Measurements from ENCODE around the gene CAPSL. TPM values are rescaled to one million over a fixed set of nuclear protein-coding genes. Genes with fewer than 3 reads are reported as not detected.

The CAPSL gene
- total RNA-seq, 4 donors from 2014 or later: not detected

DNA sequence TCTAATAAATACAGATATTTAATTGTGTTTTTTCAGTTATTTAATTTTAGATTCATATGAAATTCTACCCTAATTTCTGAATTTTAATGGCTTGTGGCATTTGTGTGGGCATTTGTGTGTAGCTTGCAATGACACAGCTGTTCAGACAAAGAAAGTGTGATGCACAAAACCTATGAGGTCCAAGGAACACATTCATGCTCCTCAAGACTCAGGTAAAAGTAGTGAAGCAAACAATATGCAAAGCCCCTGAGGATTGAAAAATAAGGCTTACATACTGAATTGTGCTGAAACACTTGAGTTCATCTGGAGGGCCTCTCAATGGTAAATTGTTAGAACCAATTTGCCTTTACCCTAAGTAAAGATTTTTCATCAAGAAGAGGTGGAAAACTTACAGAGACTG lies 53.6 kb downstream of the CAPSL start:
- Histone ChIP-seq H3K36me3 (no peaks in the 10 kb centered on the region), H3K27me3 (no peaks in the 10 kb centered on the region), H3K27ac (no peak overlapping the region), H3K4me1 (no peaks in the 10 kb centered on the region), H3K9me3 (no peaks in the 10 kb centered on the region), H3K4me3 (no peak overlapping the region)
- TF ChIP-seq, protein P1, sequence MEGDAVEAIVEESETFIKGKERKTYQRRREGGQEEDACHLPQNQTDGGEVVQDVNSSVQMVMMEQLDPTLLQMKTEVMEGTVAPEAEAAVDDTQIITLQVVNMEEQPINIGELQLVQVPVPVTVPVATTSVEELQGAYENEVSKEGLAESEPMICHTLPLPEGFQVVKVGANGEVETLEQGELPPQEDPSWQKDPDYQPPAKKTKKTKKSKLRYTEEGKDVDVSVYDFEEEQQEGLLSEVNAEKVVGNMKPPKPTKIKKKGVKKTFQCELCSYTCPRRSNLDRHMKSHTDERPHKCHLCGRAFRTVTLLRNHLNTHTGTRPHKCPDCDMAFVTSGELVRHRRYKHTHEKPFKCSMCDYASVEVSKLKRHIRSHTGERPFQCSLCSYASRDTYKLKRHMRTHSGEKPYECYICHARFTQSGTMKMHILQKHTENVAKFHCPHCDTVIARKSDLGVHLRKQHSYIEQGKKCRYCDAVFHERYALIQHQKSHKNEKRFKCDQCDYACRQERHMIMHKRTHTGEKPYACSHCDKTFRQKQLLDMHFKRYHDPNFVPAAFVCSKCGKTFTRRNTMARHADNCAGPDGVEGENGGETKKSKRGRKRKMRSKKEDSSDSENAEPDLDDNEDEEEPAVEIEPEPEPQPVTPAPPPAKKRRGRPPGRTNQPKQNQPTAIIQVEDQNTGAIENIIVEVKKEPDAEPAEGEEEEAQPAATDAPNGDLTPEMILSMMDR (IDR thresholded peaks at IDR 0.05): no peak
- no peak for TF ChIP-seq POLR2A (IDR thresholded peaks at IDR 0.05)
- DNase-seq: no peak

DNA sequence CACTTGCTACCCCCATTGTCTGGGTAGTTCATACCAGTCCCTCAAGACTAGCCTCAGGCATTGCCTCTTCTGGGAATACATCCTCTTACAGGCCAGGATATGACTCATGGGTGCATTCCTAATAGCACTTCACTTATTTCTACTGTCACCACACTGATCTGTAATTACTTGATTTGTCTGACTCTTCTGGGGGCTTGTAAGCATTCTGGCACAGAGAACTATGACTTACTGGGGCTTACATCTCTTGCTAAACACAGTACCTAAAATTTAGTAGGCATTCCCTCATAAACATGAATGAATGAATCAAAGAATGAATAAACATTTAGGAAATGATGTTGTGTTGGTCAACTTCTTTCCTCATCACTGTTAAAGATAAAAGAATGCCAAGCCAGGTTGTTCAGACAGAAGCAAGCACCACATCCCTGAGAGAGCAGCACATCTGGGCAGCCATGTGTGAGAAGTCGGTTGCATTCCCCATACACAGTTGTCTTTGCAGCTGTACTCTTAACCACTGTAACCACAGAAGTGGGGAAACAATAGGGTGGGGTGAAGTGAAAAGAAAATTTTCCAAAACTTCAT lies 54.1 kb downstream of the CAPSL start:
- Histone ChIP-seq H3K4me3 (no peak overlapping the region), H3K36me3 (no peaks in the 10 kb centered on the region), H3K27ac (no peak overlapping the region), H3K27me3 (no peaks in the 10 kb centered on the region), H3K4me1 (no peaks in the 10 kb centered on the region), H3K9me3 (no peaks in the 10 kb centered on the region)
- TF ChIP-seq, protein P1 (IDR thresholded peaks at IDR 0.05): no peak
- no peak for TF ChIP-seq POLR2A (IDR thresholded peaks at IDR 0.05)
- no peak for DNase-seq

DNA sequence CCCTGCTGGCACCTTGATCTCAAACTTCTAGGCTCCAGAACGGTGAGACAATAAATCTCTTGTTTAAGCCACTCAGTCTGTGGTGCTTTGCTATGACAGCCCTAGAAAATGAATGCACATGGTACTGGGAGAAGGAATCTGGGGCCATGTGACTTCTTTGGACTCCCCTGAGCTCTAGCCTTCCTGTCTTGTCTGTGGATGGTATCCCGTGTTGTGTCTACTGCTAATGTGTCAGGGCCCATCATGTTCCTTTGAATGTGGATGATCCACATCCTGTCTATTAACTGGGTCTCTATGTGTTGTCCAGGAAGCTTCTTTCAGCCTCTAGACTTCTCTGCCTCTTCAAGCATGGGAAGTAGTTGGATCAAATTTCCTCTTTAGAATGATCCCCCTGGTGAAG lies 56.7 kb downstream of the CAPSL start:
- no peak overlapping the region for H3K4me3 ChIP-seq
- H3K27me3 ChIP-seq: no peaks in the 10 kb centered on the region
- no peaks in the 10 kb centered on the region for H3K4me1 ChIP-seq
- H3K36me3 ChIP-seq: no peaks in the 10 kb centered on the region
- TF ChIP-seq, protein P1 (IDR thresholded peaks at IDR 0.05): no peak
- TF ChIP-seq POLR2A (IDR thresholded peaks at IDR 0.05): no peak
- H3K27ac ChIP-seq: no peak overlapping the region
- DNase-seq: no peak
- no peaks in the 10 kb centered on the region for H3K9me3 ChIP-seq

DNA sequence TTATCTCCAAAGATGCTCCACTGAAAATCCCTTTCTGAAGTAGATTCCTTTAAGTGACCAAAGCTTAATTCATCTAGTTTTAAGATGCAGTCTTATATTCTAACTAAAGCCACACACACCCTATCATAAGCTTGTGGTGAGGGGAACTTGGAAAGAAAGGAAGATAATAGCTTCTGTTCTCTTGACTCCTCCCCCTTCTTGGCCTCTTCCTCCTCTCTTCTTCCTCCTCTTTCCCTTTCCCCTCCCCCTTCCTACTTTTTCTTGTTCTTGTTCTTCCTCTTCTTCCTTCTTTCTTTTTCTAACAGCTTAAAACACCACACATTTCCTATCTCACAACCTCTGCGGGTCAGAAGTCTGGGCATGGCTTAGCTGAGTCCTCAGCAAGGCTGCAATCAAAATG lies 58.3 kb downstream of the CAPSL start:
- no peaks in the 10 kb centered on the region for H3K27me3 ChIP-seq
- H3K9me3 ChIP-seq: no peaks in the 10 kb centered on the region
- H3K36me3 ChIP-seq: no peaks in the 10 kb centered on the region
- no peak overlapping the region for H3K4me3 ChIP-seq
- H3K27ac ChIP-seq: no peak overlapping the region
- TF ChIP-seq POLR2A (IDR thresholded peaks at IDR 0.05): no peak
- TF ChIP-seq, protein P1 (IDR thresholded peaks at IDR 0.05): no peak
- H3K4me1 ChIP-seq: no peaks in the 10 kb centered on the region
- DNase-seq: no peak

DNA sequence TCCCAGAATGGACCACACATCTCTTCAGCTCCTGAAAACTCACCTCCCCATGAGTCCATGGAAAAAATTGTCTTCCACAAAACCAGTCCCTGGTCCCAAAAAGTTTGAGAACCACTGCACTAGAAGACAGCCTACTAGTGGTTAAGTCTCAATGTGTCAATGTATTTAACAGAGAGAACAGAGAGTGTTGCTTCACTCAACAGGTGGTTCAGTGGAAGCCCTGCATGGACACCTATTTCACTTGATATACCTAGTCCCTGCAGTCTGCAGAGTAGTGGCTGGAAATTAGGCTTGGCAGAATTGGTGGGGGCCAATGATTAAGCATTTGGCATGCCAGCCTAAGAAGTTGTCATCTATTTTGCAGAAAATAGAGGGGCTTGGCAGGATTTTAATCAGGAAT lies 58.8 kb downstream of the CAPSL start:
- Histone ChIP-seq H3K27ac (no peak overlapping the region), H3K27me3 (no peaks in the 10 kb centered on the region), H3K4me1 (no peaks in the 10 kb centered on the region), H3K36me3 (no peaks in the 10 kb centered on the region), H3K9me3 (no peaks in the 10 kb centered on the region), H3K4me3 (no peak overlapping the region)
- no peak for DNase-seq
- TF ChIP-seq, protein P1 (IDR thresholded peaks at IDR 0.05): no peak
- no peak for TF ChIP-seq POLR2A (IDR thresholded peaks at IDR 0.05)

DNA sequence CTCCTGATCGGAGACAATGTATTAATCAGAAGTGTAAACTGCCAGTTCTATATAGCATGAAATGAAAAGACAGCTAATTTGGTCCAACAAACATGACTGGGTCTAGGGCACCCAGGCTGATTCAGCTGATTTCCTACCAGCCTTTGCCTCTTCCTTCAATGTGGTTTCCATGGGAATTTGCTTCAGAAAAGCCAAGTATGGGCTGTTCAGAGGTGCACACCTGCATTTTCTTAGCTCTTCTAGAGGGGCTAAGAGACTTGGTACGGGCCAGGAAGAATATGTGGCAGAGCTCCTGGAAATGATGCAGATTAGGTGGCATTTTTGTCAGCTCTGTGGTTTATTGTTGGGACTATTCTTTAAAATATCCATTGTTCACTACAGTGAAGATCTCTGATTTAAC lies 59.3 kb downstream of the CAPSL start:
- no peak for DNase-seq
- Histone ChIP-seq H3K27ac (no peak overlapping the region), H3K4me3 (no peak overlapping the region), H3K9me3 (no peaks in the 10 kb centered on the region), H3K4me1 (no peaks in the 10 kb centered on the region), H3K36me3 (no peaks in the 10 kb centered on the region), H3K27me3 (no peaks in the 10 kb centered on the region)
- no peak for TF ChIP-seq POLR2A (IDR thresholded peaks at IDR 0.05)
